ENCODE measurements around the gene ABTB2. TPM values are rescaled to one million over a fixed set of nuclear protein-coding genes. Genes with fewer than 3 reads are reported as not detected.
A peak's percentile ranks its signal among the peaks of the same experiment; 100 is the strongest.

ABTB2 gene
- total and polyA plus RNA-seq, 2 experiments from 2014 or later: 8.7 to 9.9 TPM

GRCh38 chr11:34355726-34356125, 2.1 kb downstream of the ABTB2 start:
- H3K36me3 ChIP-seq (ENCODE audit: low read depth): no peaks in the 10 kb centered on the region
- no peaks in the 10 kb centered on the region for H3K9me3 ChIP-seq (ENCODE audit: low read depth)
- TF ChIP-seq EZH2 (IDR thresholded peaks at IDR 0.05; ENCODE audit: insufficient read depth, poor library complexity, severe bottlenecking): no peak
- no peak for TF ChIP-seq EZH2phosphoT487 (IDR thresholded peaks at IDR 0.05; ENCODE audit: insufficient read depth, low read depth)
- no peak overlapping the region; the same call in 1 of the 2 replicates for H3K9ac ChIP-seq
- peak overlapping the region; percentile 82 for H3K4me2 ChIP-seq (ENCODE audit: unreplicated experiment)
- H3K9me2 ChIP-seq (ENCODE audit: insufficient read depth): no peaks in the 10 kb centered on the region
- H3F3A ChIP-seq (ENCODE audit: insufficient read depth): no peaks in the 10 kb centered on the region; the same call in 1 of the 2 replicates
- H4K20me1 ChIP-seq (ENCODE audit: insufficient read depth): no peaks in the 10 kb centered on the region
- H3K27me3 ChIP-seq (replicated peaks; ENCODE audit: insufficient read depth): no peaks in the 10 kb centered on the region
- H3K4me1 ChIP-seq (ENCODE audit: insufficient read depth): peaks cover 26% of the 10 kb centered on the region
- WGBS, 2 experiments (ENCODE audit: low coverage in 1 of 2, low lambda C conversion rate in 2 of 2, missing lambda C conversion rate in 2 of 2): 96 to 99% methylated on average over 3 of the region's 3 CpGs
- no peak overlapping the region for H3K27ac ChIP-seq
- H3K4me3 ChIP-seq: peak overlapping the region; percentile 87
- H3K79me2 ChIP-seq (ENCODE audit: insufficient read depth): peaks cover 63% of the 10 kb centered on the region
- no peak for DNase-seq
- in situ Hi-C loops (cut with MboI): loop anchor here (5.0 kb wide), 1 partner anchor 178 kb away; no protein-coding TSS in a partner anchor
- no peak overlapping the region for H2AFZ ChIP-seq

- Histone ChIP-seq H4K20me1 (ENCODE audit: insufficient read depth) (no peaks in the 10 kb centered on the region), H3K4me2 (ENCODE audit: unreplicated experiment) (peak overlapping the region; percentile 82)
Observed at GRCh38 chr11:34354782-34355181, 3.0 kb downstream of the ABTB2 start.

DNA sequence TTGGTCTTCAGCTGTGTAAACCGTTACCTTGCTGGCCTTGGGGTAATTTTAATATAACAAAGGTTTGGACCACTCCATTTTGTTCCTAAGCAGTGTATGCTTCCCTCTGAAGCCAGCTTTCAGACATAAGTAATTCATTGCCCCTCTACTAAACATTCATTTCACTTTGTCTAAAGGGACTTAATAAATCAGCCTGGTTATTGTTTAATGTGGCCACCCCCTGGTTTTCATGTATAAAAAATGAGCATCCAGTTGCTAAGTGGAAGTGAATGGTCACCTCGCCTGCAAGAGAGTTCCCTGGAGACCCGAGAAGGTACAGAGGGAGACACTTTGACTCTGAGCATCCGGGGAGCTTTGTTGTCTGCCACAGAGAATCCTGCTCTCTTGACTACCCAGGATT, 3.9 kb downstream of the ABTB2 start:
- Histone ChIP-seq H3K9me2 (ENCODE audit: insufficient read depth) (no peaks in the 10 kb centered on the region), H3K36me3 (ENCODE audit: low read depth) (no peaks in the 10 kb centered on the region), H3F3A (ENCODE audit: insufficient read depth) (peaks cover 15% of the 10 kb centered on the region), H3K4me3 (no peak overlapping the region), H3K27ac (no peak overlapping the region), H3K4me2 (ENCODE audit: unreplicated experiment) (no peak overlapping the region), H3K9ac (no peak overlapping the region), H2AFZ (no peak overlapping the region), H3K79me2 (ENCODE audit: insufficient read depth) (peaks cover 78% of the 10 kb centered on the region), H3K9me3 (ENCODE audit: low read depth) (no peaks in the 10 kb centered on the region), H3K27me3 (replicated peaks; ENCODE audit: insufficient read depth) (no peaks in the 10 kb centered on the region), H3K4me1 (ENCODE audit: insufficient read depth) (peaks cover 44% of the 10 kb centered on the region), H4K20me1 (ENCODE audit: insufficient read depth) (no peaks in the 10 kb centered on the region)
- no peak for DNase-seq
- TF ChIP-seq EZH2 (IDR thresholded peaks at IDR 0.05; ENCODE audit: insufficient read depth, poor library complexity, severe bottlenecking) (no peak), EZH2phosphoT487 (IDR thresholded peaks at IDR 0.05; ENCODE audit: insufficient read depth, low read depth) (no peak)
- 74 to 82% methylated on average over 4 of the region's 4 CpGs for WGBS, 2 experiments (ENCODE audit: low coverage in 1 of 2, low lambda C conversion rate in 2 of 2, missing lambda C conversion rate in 2 of 2)
- in situ Hi-C loops (cut with MboI): no loop called here

More at GRCh38 chr11:34354782-34355181, 3.0 kb downstream of the ABTB2 start:
- H3K79me2 ChIP-seq (ENCODE audit: insufficient read depth): peaks cover 70% of the 10 kb centered on the region
- no peak overlapping the region for H3K27ac ChIP-seq
- H3K4me1 ChIP-seq (ENCODE audit: insufficient read depth): peaks cover 35% of the 10 kb centered on the region
- no peak overlapping the region for H3K9ac ChIP-seq
- no peaks in the 10 kb centered on the region for H3K9me2 ChIP-seq (ENCODE audit: insufficient read depth)
- H3K36me3 ChIP-seq (ENCODE audit: low read depth): no peaks in the 10 kb centered on the region
- in situ Hi-C loops (cut with MboI): loop anchor here (5.0 kb wide), 1 partner anchor 177 kb away; no protein-coding TSS in a partner anchor
- TF ChIP-seq EZH2 (IDR thresholded peaks at IDR 0.05; ENCODE audit: insufficient read depth, poor library complexity, severe bottlenecking) (no peak), EZH2phosphoT487 (IDR thresholded peaks at IDR 0.05; ENCODE audit: insufficient read depth, low read depth) (no peak)
- H3K4me3 ChIP-seq: peak overlapping the region; percentile 87
- peaks cover 7% of the 10 kb centered on the region; the same call in 1 of the 2 replicates for H3F3A ChIP-seq (ENCODE audit: insufficient read depth)
- no peaks in the 10 kb centered on the region for H3K9me3 ChIP-seq (ENCODE audit: low read depth)
- H3K27me3 ChIP-seq (replicated peaks; ENCODE audit: insufficient read depth): no peaks in the 10 kb centered on the region
- no peak overlapping the region for H2AFZ ChIP-seq
- DNase-seq: peak; percentile 50

GRCh38 chr11:34351687-34352469, 5.9 kb downstream of the ABTB2 start:
- in situ Hi-C loops (cut with MboI): no loop called here
- no peak overlapping the region for H3K9ac ChIP-seq

More at GRCh38 chr11:34351687-34352469, 5.9 kb downstream of the ABTB2 start:
- Histone ChIP-seq H3K27ac (no peak overlapping the region), H3F3A (ENCODE audit: insufficient read depth) (peaks cover 27% of the 10 kb centered on the region), H3K27me3 (replicated peaks; ENCODE audit: insufficient read depth) (no peaks in the 10 kb centered on the region), H3K79me2 (ENCODE audit: insufficient read depth) (peaks cover 95% of the 10 kb centered on the region), H3K4me3 (no peak overlapping the region), H3K4me2 (ENCODE audit: unreplicated experiment) (no peak overlapping the region), H2AFZ (no peak overlapping the region), H4K20me1 (ENCODE audit: insufficient read depth) (no peaks in the 10 kb centered on the region), H3K4me1 (ENCODE audit: insufficient read depth) (peaks cover 57% of the 10 kb centered on the region), H3K36me3 (ENCODE audit: low read depth) (no peaks in the 10 kb centered on the region), H3K9me2 (ENCODE audit: insufficient read depth) (no peaks in the 10 kb centered on the region), H3K9me3 (ENCODE audit: low read depth) (no peaks in the 10 kb centered on the region)
- no peak for DNase-seq
- WGBS, 2 experiments (ENCODE audit: low coverage in 1 of 2, low lambda C conversion rate in 2 of 2, missing lambda C conversion rate in 2 of 2): 97 to 99% methylated on average over 4 of the region's 4 CpGs
- TF ChIP-seq EZH2phosphoT487 (IDR thresholded peaks at IDR 0.05; ENCODE audit: insufficient read depth, low read depth) (no peak), EZH2 (IDR thresholded peaks at IDR 0.05; ENCODE audit: insufficient read depth, poor library complexity, severe bottlenecking) (no peak)

Measured in GM23248 (cell line).